Measurements from ENCODE around the gene WWC2.
A peak's percentile ranks its signal among the peaks of the same experiment; 100 is the strongest.

Gene WWC2

DNA sequence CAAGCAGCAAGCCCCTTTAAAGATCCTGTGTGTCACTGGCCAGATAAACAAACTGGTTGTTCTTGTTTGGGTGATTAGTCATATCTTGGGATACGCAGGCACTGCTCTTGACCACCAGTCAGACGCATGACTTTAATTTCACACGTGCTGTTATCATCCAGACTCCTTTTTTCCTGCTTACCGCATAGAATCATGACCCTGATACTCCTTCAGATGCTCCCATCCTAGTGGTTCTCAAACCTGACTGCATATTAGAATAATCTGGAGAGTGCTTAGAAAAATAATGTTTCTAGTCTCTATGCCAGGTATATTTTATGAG, 142.2 kb downstream of the WWC2 start:
- in situ Hi-C loops (cut with MboI; ENCODE audit: low sequenced_read_pairs), result no loop called here
- H3K9me3 ChIP-seq, result peaks cover 2% of the 10 kb centered on the region; the same call in 1 of the 2 replicates
- H3K36me3 ChIP-seq (replicated peaks), result peaks cover 16% of the 10 kb centered on the region
- no peak overlapping the region for H3K4me3 ChIP-seq
- H3K4me1 ChIP-seq, result peaks cover 35% of the 10 kb centered on the region
- no peak for DNase-seq (ENCODE audit: low spot score in 2 of 2)
- H3K27me3 ChIP-seq (ENCODE audit: low read depth), result no peaks in the 10 kb centered on the region

DNA sequence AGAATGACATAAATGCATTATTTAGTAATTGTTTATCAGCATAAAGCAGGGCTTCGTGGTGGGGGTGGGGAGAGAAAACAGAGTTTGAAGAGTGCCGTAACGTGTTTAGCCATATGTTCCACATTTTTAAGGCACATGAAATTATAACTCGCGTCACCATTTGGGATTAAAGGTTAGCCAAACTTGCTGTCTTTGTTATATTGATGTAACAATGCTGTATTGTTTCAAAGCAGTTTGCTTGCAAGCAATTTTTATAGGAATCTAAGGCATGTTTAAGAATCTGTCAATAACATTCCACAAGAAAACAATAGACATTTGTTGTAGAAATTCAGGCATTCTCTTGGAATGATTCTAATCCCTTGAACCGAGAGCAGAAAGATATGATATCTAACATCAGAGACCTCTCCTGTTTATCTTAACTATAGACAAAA, 142.7 kb downstream of the WWC2 start:
- DNase-seq (ENCODE audit: low spot score in 2 of 2), result peak; percentile 48 to 97
- Histone ChIP-seq H3K4me3 (no peak overlapping the region), H3K36me3 (replicated peaks) (peaks cover 21% of the 10 kb centered on the region), H3K4me1 (peaks cover 40% of the 10 kb centered on the region), H3K9me3 (no peaks in the 10 kb centered on the region), H3K27me3 (ENCODE audit: low read depth) (no peaks in the 10 kb centered on the region)
- in situ Hi-C loops (cut with MboI; ENCODE audit: low sequenced_read_pairs), result no loop called here

DNA sequence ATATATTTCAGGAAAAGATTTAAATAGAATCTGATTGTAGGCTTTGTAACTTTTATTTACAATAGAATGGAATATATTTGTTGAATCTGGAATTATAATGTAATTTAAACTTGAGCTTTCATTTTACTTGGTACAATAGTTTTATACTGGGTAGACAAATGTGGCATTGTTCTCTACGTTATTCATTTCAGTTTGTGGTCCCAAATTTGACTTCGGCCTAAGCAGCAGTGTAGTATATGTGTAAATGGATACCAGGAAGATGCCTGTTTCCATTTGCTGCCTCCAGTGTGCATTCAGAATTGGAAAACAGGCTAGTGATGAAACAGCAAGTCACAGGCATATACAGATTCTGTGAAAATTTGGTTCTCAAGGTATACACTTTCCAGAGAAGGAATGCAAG, 143.2 kb downstream of the WWC2 start:
- peaks cover 41% of the 10 kb centered on the region for H3K4me1 ChIP-seq
- H3K4me3 ChIP-seq, result no peak overlapping the region
- no peaks in the 10 kb centered on the region for H3K27me3 ChIP-seq (ENCODE audit: low read depth)
- no peaks in the 10 kb centered on the region for H3K9me3 ChIP-seq
- peaks cover 25% of the 10 kb centered on the region for H3K36me3 ChIP-seq (replicated peaks)
- in situ Hi-C loops (cut with MboI; ENCODE audit: low sequenced_read_pairs), result no loop called here
- DNase-seq (ENCODE audit: low spot score in 2 of 2), result peak in 1 of 2 experiments; percentile 49

DNA sequence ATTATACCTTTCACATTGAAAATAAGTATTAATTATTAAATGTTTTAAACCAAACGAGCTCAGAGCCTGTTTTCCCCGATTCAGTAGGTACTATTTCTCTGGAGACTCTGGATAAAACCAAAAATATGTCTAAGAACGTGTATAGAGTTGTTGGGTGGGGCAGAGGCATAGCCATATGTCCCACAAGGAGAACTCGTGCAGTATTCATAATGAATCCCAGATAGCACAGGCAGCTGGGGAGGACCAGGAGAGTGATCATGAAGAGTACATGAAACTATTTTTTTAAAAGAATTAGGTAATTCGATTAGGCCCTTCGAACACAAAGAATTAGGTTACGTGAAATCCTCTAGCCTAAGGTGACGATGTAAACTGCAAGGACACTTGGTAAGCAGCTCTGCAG, 145.0 kb downstream of the WWC2 start:
- Histone ChIP-seq H3K36me3 (replicated peaks) (peaks cover 36% of the 10 kb centered on the region), H3K4me3 (no peak overlapping the region), H3K9me3 (no peaks in the 10 kb centered on the region), H3K27me3 (ENCODE audit: low read depth) (no peaks in the 10 kb centered on the region), H3K4me1 (peaks cover 41% of the 10 kb centered on the region)
- in situ Hi-C loops (cut with MboI; ENCODE audit: low sequenced_read_pairs), result no loop called here
- DNase-seq (ENCODE audit: low spot score in 2 of 2), result no peak

DNA sequence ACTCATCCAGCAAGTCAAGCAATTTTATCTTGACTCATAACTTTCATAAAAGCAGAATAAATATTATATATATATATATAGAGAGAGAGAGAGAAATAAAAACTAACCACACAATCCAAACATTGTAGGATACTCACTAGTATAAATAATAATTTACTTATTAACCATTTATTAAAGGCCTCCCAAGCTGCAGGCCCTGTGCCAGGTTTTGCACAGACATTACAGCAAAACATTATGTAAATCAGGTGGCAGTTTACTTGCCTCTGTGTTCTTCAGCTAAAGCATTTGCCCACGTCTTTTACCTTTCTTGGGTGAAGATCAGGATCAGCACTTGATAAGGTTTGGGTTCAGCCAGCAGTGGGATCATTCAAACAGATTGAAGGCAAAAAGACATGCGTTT, 145.4 kb downstream of the WWC2 start:
- H3K9me3 ChIP-seq, result no peaks in the 10 kb centered on the region
- H3K27me3 ChIP-seq (ENCODE audit: low read depth), result no peaks in the 10 kb centered on the region
- peaks cover 41% of the 10 kb centered on the region for H3K36me3 ChIP-seq (replicated peaks)
- peaks cover 41% of the 10 kb centered on the region for H3K4me1 ChIP-seq
- in situ Hi-C loops (cut with MboI; ENCODE audit: low sequenced_read_pairs), result no loop called here
- DNase-seq (ENCODE audit: low spot score in 2 of 2), result no peak
- H3K4me3 ChIP-seq, result no peak overlapping the region

DNA sequence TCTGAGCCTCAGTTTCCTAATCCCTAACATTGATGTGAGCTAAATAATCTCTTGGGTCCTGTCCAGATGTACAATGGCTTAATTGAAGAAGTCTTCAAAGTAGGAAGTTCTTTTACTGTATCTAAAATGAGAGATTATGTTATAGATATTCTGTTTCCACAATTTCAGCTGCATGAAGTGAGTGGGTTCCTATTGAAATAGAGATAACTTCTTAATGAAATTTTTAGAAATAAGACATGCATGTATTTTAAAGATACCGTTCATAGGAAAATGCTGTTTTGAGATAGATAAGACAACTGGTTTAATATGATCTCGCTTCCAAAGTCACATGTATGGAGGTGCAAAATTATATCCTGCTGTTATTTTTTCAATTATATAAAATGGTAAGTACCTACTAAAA, 149.1 kb downstream of the WWC2 start:
- Histone ChIP-seq H3K4me3 (no peak overlapping the region), H3K27me3 (ENCODE audit: low read depth) (no peaks in the 10 kb centered on the region), H3K9me3 (no peaks in the 10 kb centered on the region), H3K36me3 (replicated peaks) (peaks cover 57% of the 10 kb centered on the region), H3K4me1 (peaks cover 12% of the 10 kb centered on the region)
- in situ Hi-C loops (cut with MboI; ENCODE audit: low sequenced_read_pairs), result no loop called here
- DNase-seq (ENCODE audit: low spot score in 2 of 2), result no peak

DNA sequence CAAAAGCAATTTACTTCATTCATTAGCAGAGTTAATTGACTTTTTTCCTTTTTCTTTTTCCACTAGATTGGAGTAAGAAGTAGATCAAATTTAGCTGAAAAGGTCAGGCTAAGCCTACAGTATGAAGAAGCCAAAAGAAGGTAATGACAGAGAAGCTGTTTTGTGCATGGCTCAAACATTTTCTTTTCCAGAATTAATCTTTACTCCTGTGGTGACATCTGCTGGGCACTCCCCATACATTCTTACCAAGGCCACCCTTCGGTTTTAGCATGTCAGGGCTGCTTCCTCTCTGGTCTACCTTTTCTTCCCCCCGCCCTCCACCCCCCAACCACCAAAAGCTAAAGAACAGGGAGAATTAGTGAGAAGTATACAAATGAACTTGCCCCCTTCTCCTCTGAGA, 150.8 kb downstream of the WWC2 start:
- DNase-seq (ENCODE audit: low spot score in 2 of 2), result peak; percentile 24 to 36
- Histone ChIP-seq H3K27me3 (ENCODE audit: low read depth) (no peaks in the 10 kb centered on the region), H3K9me3 (no peaks in the 10 kb centered on the region), H3K36me3 (replicated peaks) (peaks cover 67% of the 10 kb centered on the region), H3K4me1 (peaks cover 8% of the 10 kb centered on the region), H3K4me3 (no peak overlapping the region)
- in situ Hi-C loops (cut with MboI; ENCODE audit: low sequenced_read_pairs), result loop anchor here (5.0 kb wide), 2 partner anchors 178 to 308 kb away; no protein-coding TSS in a partner anchor

DNA sequence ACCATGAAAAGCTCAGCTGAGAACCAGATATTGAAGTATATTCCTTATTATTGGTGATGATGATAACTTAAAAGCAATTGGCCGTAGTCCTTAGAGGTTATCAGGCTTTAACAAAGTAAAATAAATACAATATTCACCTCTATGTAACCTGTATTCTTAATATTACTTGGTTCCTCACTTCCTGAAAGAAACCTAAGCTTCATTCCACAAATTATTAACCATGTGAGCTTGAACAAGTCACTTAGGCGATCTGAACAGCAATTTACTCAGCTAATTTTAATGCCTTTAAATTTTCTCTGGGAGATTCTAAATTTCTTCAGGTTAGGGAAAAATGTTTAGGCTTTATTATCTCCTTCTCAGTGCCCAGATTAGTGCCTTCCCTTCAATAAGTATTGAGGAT, 151.8 kb downstream of the WWC2 start:
- in situ Hi-C loops (cut with MboI; ENCODE audit: low sequenced_read_pairs), result loop anchor here (5.0 kb wide), 2 partner anchors 179 to 309 kb away; no protein-coding TSS in a partner anchor
- DNase-seq (ENCODE audit: low spot score in 2 of 2), result no peak
- Histone ChIP-seq H3K4me1 (peaks cover 8% of the 10 kb centered on the region), H3K4me3 (no peak overlapping the region), H3K27me3 (ENCODE audit: low read depth) (no peaks in the 10 kb centered on the region), H3K36me3 (replicated peaks) (peaks cover 65% of the 10 kb centered on the region), H3K9me3 (no peaks in the 10 kb centered on the region)

DNA sequence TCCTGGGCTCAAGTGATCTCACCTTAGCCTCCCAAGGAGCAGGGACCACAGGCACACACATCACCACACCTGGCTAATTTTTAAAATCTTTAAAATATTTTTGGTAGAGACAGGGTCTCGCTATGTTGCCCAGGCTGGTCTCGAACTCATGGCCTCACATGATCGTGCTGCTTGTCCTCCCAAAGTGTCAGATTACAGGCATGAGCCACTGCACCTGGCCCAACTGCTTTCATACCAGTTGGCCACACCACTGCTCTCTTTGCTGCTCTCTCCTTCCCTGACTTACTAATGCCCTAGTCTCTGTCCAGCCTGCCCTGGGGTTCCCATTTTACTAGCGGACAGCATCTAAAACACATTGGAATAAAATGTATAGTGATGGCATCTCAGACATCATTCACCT, 153.9 kb downstream of the WWC2 start:
- in situ Hi-C loops (cut with MboI; ENCODE audit: low sequenced_read_pairs), result loop anchor here (5.0 kb wide), 2 partner anchors 181 to 311 kb away; no protein-coding TSS in a partner anchor
- Histone ChIP-seq H3K4me1 (no peaks in the 10 kb centered on the region), H3K36me3 (replicated peaks) (peaks cover 60% of the 10 kb centered on the region), H3K27me3 (ENCODE audit: low read depth) (no peaks in the 10 kb centered on the region), H3K9me3 (no peaks in the 10 kb centered on the region), H3K4me3 (no peak overlapping the region)
- no peak for DNase-seq (ENCODE audit: low spot score in 2 of 2)

DNA sequence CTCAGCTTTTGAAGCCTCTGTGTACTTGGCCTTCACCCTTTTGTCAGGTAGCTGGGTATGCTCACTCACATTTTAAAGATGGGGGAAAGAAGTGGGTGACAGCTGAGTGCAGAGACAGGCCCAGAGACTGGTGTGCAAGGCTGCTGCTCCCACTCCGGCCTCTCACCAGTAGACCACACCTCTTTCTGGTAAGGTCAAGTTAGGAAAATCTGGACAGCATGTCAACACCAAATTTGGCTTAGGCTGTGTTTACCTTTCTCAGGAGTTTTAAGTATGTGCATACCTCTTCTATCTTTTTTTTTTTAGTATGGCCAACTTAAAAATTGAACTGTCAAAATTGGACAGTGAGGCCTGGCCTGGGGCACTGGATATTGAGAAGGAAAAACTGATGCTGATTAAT, 154.4 kb downstream of the WWC2 start:
- Histone ChIP-seq H3K36me3 (replicated peaks) (peaks cover 55% of the 10 kb centered on the region), H3K4me1 (no peaks in the 10 kb centered on the region), H3K27me3 (ENCODE audit: low read depth) (no peaks in the 10 kb centered on the region), H3K4me3 (no peak overlapping the region), H3K9me3 (no peaks in the 10 kb centered on the region)
- DNase-seq (ENCODE audit: low spot score in 2 of 2), result no peak
- in situ Hi-C loops (cut with MboI; ENCODE audit: low sequenced_read_pairs), result loop anchor here (5.0 kb wide), 2 partner anchors 181 to 311 kb away; no protein-coding TSS in a partner anchor

DNA sequence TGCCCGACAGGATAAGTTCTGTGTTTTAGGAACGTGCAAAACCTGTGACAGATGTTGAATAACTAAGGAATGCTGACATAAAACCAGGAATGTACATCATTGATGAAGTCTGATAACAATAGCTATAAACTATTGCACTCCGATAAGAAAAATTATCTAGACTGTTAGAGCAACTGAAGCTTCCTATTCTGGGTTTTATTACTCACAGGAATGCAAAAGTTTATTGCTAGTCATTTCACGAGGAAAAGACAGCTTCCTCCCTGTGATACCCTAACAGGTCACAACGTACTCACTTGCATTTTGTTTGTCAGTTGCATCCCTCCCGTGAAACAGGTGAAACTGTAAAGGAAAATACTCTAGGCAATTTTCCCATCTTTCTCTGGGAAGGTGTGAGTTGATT, 155.1 kb downstream of the WWC2 start:
- peaks cover 47% of the 10 kb centered on the region for H3K36me3 ChIP-seq (replicated peaks)
- no peaks in the 10 kb centered on the region for H3K4me1 ChIP-seq
- no peak overlapping the region for H3K4me3 ChIP-seq
- no peaks in the 10 kb centered on the region for H3K27me3 ChIP-seq (ENCODE audit: low read depth)
- no peaks in the 10 kb centered on the region for H3K9me3 ChIP-seq
- DNase-seq (ENCODE audit: low spot score in 2 of 2), result no peak
- in situ Hi-C loops (cut with MboI; ENCODE audit: low sequenced_read_pairs), result loop anchor here (5.0 kb wide), 2 partner anchors 182 to 312 kb away; no protein-coding TSS in a partner anchor

DNA sequence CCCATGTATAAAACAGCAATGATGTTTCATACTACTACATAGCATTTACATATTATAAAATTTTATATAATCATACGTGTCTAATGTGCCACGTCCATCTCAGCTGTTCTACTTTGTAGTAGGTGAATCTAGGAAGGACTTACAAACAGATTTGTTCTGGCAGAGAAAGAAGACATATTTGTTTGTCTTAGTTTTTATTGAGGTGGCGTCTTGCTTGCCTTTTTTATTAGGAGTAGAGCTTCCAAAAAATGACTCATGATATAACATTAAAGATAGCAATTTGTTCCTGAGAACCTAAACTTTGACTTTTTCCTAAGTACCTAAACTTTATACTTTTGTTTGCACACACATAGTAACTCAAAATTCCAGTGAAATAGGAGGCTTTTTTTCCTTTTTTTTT, 156.4 kb downstream of the WWC2 start:
- in situ Hi-C loops (cut with MboI; ENCODE audit: low sequenced_read_pairs), result no loop called here

DNA sequence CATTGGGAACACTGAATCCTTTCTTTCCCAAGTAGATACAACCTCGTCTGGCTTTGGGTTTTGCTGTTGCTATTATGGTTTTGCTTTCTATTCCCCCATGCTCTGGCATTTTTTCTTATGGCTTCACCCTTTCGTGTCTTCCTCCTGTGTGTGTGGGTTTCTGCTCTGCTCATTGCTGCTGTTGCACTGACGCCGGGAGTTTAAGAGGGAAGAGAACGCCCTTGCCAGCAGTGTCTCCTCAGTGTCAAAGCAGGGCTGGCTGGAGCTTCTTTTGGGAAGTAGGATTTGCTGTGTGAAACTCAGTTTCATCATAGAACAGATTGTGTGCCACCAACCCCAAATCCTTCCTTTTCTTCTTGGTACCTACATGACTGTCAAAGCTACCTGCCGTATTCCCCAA, 157.3 kb downstream of the WWC2 start:
- Histone ChIP-seq H3K9me3 (no peaks in the 10 kb centered on the region), H3K4me3 (no peak overlapping the region), H3K4me1 (no peaks in the 10 kb centered on the region), H3K27me3 (ENCODE audit: low read depth) (no peaks in the 10 kb centered on the region), H3K36me3 (replicated peaks) (peaks cover 45% of the 10 kb centered on the region)
- DNase-seq (ENCODE audit: low spot score in 2 of 2), result no peak
- in situ Hi-C loops (cut with MboI; ENCODE audit: low sequenced_read_pairs), result no loop called here

More for the DNA sequence above, 156.4 kb downstream of the WWC2 start:
- no peak overlapping the region for H3K4me3 ChIP-seq
- no peak for DNase-seq (ENCODE audit: low spot score in 2 of 2)
- H3K9me3 ChIP-seq, result no peaks in the 10 kb centered on the region
- H3K27me3 ChIP-seq (ENCODE audit: low read depth), result no peaks in the 10 kb centered on the region
- H3K4me1 ChIP-seq, result no peaks in the 10 kb centered on the region
- H3K36me3 ChIP-seq (replicated peaks), result peaks cover 46% of the 10 kb centered on the region

DNA sequence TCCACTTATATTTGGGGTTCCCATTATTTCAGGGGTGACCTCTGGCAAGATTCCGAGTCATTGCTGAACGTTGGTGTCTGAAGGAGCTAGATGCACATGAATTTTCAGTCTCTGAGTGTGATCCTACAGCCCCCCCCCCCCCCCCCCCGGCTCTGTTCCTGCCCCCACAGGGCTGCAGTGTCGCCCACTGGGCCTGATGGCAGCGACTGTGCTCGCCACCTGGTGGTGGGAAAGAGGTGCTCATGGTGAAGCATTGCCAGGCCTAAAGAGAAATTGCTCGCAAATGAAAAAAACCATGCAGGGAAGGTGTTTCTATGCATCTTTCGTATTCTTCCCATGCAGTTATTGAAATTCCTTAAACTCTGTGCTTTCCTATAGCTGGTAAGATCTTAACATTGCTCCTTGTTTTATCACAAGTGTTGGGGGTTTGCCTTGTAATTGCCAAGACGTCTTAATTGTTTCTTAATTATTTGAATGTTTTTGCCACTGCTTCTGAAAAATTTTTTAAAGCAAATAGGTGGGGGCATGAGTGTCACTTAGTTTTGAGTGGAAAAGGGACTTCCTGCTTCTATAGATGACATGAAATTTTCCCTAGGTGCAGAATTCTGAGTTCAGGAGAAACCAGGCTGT, 157.8 kb downstream of the WWC2 start:
- Histone ChIP-seq H3K36me3 (replicated peaks) (peaks cover 49% of the 10 kb centered on the region), H3K27me3 (ENCODE audit: low read depth) (no peaks in the 10 kb centered on the region), H3K9me3 (no peaks in the 10 kb centered on the region), H3K4me1 (no peaks in the 10 kb centered on the region), H3K4me3 (no peak overlapping the region)
- peak in 1 of 2 experiments; percentile 75 for DNase-seq (ENCODE audit: low spot score in 2 of 2)
- in situ Hi-C loops (cut with MboI; ENCODE audit: low sequenced_read_pairs), result no loop called here

DNA sequence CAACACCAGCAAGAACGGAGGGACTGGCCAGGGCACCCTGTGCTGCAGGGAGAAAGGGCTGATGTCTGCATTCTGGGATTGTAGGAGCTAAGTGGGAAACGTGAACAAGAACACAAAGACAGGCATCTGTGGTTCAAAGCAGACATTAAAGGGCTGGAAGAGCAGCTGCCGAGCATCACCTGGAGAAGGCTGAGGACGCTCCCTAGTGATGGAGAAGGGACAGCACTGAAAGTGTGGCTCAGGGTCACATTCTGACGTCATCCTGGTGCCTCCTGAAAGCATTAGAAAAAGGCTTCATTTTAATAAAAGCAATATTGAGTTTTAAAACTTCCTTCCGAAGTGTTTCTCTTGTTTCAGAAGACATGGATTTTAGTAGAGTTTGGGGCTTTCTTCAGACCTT, 158.8 kb downstream of the WWC2 start:
- H3K27me3 ChIP-seq (ENCODE audit: low read depth), result no peaks in the 10 kb centered on the region
- in situ Hi-C loops (cut with MboI; ENCODE audit: low sequenced_read_pairs), result no loop called here
- no peak for DNase-seq (ENCODE audit: low spot score in 2 of 2)
- H3K9me3 ChIP-seq, result no peaks in the 10 kb centered on the region
- H3K36me3 ChIP-seq (replicated peaks), result peaks cover 49% of the 10 kb centered on the region
- no peaks in the 10 kb centered on the region for H3K4me1 ChIP-seq
- no peak overlapping the region for H3K4me3 ChIP-seq
